ENCODE results near the gene ATAD3C. TPM values are rescaled to one million over a fixed set of nuclear protein-coding genes. Genes with fewer than 3 reads are reported as not detected.

ATAD3C gene
- total RNA-seq, 1 donor from 2014 or later: 2.4 TPM

DNA sequence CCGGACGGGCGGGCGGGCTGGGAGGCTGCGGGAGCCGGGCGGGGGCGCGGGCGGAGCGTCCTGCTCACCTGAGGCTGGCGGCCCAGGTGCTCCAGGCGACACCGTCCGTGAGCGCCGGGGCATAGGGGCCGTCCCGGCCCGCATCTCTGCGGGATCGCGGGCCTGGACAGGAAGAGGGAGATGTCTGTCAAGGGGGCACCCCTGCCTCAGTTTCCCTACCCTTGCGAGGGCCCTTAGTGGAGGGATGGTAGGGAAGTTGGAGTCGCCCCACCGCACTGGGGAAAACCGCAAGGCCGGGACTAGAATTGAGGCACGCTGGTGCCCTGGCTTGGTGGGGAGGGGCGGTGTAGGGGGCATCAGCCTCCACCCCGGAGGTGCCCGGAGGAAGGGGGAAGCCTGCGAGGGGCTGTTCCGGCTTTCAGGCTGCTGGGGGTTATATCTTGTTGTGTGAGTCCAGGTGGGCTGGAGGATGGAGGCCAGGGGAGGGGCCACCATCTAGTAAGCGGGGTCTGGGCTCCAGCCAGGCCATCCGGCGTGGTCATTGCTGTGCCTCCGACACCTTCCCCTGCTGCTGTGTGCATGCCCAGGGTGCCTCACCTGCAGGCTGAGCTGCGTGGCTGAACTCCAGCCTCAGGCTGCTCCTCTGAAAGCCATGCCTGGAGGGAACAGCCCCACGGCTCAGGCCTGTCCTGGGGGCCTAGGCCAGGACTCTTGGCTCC lies 13.4 kb upstream of the ATAD3C start:
- no peaks in the 10 kb centered on the region for H3K9me3 Mint-ChIP-seq
- peak overlapping the region; percentile 83 for H3K4me3 Mint-ChIP-seq
- H3K4me1 Mint-ChIP-seq (ENCODE audit: unreplicated experiment): peaks cover 5% of the 10 kb centered on the region
- H3K27ac Mint-ChIP-seq: peak overlapping the region; percentile 39
- no peaks in the 10 kb centered on the region for H3K27me3 Mint-ChIP-seq
- DNase-seq (ENCODE audit: extremely low spot score, unreplicated experiment): no peak
- H3K36me3 Mint-ChIP-seq: no peaks in the 10 kb centered on the region
- no peak for TF ChIP-seq CTCF (conservative IDR thresholded peaks at IDR 0.05)

DNA sequence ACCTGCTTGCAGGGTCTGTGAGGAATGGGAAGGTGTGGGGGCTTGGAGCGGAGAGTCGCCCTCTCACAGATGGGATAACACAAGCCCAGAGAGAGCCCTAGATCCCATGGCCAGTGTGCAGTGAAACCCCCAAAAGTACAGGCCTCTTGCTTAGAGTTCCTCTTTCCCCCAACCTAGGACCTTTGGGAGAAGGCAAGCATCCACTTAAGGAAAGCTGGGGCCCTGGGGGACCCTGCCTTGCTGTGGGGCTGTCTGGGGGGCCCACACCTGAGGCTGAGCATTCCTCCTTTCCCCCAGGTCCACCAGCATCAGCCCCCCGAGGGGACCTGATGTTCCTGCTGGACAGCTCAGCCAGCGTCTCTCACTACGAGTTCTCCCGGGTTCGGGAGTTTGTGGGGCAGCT lies 12.9 kb upstream of the ATAD3C start:
- Mint-ChIP-seq H3K9me3 (no peaks in the 10 kb centered on the region), H3K4me3 (peak overlapping the region; percentile 83), H3K4me1 (ENCODE audit: unreplicated experiment) (peaks cover 5% of the 10 kb centered on the region), H3K27me3 (no peaks in the 10 kb centered on the region), H3K27ac (peak overlapping the region; percentile 39), H3K36me3 (no peaks in the 10 kb centered on the region)
- TF ChIP-seq CTCF (conservative IDR thresholded peaks at IDR 0.05): no peak
- DNase-seq (ENCODE audit: extremely low spot score, unreplicated experiment): no peak

DNA sequence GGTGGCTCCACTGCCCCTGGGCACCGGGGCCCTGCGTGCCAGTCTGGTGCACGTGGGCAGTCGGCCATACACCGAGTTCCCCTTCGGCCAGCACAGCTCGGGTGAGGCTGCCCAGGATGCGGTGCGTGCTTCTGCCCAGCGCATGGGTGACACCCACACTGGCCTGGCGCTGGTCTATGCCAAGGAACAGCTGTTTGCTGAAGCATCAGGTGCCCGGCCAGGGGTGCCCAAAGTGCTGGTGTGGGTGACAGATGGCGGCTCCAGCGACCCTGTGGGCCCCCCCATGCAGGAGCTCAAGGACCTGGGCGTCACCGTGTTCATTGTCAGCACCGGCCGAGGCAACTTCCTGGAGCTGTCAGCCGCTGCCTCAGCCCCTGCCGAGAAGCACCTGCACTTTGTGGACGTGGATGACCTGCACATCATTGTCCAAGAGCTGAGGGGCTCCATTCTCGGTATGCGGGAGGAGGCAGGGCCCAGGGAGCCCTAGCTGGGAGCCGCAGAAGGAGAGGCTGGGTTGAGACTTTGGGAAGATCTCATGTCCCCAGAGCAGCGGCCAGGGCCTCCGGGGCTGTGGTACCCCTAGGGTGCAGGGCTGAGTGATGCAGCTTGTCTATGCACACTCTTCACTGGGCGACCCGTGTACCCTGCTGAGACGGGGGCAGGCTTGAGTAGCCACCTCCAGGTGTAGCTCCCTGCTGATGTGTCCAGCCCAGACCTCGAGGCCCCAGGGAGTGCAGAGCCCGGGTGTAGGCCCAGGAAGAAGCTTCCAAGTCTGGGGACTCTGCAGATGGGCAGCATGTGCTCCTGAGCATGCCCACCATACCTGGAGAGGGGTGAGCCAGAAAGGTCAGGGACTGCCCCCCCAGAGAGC lies 12.2 kb upstream of the ATAD3C start:
- H3K4me3 Mint-ChIP-seq: no peak overlapping the region

GRCh38 chr1:1437904-1438376 lies 11.5 kb upstream of the ATAD3C start:
- no peaks in the 10 kb centered on the region for H3K36me3 Mint-ChIP-seq
- H3K27me3 Mint-ChIP-seq: no peaks in the 10 kb centered on the region
- H3K4me3 Mint-ChIP-seq: no peak overlapping the region
- no peak overlapping the region for H3K27ac Mint-ChIP-seq
- H3K9me3 Mint-ChIP-seq: no peaks in the 10 kb centered on the region
- TF ChIP-seq CTCF (conservative IDR thresholded peaks at IDR 0.05): no peak
- no peak for DNase-seq (ENCODE audit: extremely low spot score, unreplicated experiment)
- H3K4me1 Mint-ChIP-seq (ENCODE audit: unreplicated experiment): peaks cover 5% of the 10 kb centered on the region

More for the DNA sequence above, 12.2 kb upstream of the ATAD3C start:
- Mint-ChIP-seq H3K36me3 (no peaks in the 10 kb centered on the region), H3K9me3 (no peaks in the 10 kb centered on the region), H3K4me1 (ENCODE audit: unreplicated experiment) (peaks cover 5% of the 10 kb centered on the region), H3K27ac (no peak overlapping the region), H3K27me3 (no peaks in the 10 kb centered on the region)
- DNase-seq (ENCODE audit: extremely low spot score, unreplicated experiment): no peak
- no peak for TF ChIP-seq CTCF (conservative IDR thresholded peaks at IDR 0.05)

GRCh38 chr1:1438531-1439381 lies 10.7 kb upstream of the ATAD3C start:
- Mint-ChIP-seq H3K36me3 (no peaks in the 10 kb centered on the region), H3K27me3 (no peaks in the 10 kb centered on the region), H3K4me1 (ENCODE audit: unreplicated experiment) (peaks cover 5% of the 10 kb centered on the region), H3K9me3 (no peaks in the 10 kb centered on the region), H3K27ac (no peak overlapping the region), H3K4me3 (no peak overlapping the region)
- no peak for DNase-seq (ENCODE audit: extremely low spot score, unreplicated experiment)
- no peak for TF ChIP-seq CTCF (conservative IDR thresholded peaks at IDR 0.05)

Data from type B pancreatic cell (in vitro differentiated cells).